Activated effector memory CD4-positive, alpha-beta T cell treated with Interleukin-2 at 50 U/mL for 16 hours (primary cell): ENCODE data around the gene TCL1A.

ENCODE experiments used
- DNase-seq: peaks from one replicate; pipeline ENCODE4 v3.0.0-alpha.2; 2020

The TCL1A gene

DNA sequence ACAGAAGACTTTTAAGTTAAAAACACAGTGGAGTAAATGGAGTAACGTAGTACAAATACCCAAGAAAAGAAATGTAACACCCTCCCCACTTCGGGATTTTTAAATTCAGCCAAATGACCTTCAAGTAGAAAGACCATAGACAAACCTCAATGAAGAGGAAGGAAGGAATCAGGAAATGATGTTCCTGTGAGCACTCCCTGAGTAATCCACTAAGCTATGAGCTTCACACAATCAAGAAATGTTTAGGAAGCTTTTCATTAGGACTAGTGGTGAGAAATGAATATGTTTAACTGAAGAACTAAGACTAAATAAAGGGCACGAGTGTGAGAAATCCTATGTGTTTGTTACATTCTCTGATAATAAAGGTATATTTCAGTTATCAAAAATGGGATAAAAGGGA is 10.1 kb downstream of the TCL1A start:
- no peak for DNase-seq

DNA sequence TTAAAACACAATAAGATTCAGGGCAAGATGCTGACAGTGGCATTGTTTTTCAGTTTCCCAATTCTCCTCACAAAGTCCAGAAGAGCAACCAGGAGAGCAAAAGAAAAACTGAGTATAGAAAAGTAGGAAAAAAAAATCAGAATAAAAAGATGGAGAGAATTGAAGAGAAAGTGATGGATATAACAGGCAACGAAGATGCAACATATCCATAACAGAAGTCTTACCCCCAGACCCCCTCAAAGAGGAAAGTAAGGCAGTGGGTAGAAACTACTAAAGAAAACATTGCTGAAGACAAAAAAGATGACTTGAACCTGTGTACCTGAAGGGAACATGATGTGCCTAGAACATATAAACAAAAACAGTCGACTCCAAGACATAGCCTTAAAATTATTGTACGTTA is 10.6 kb downstream of the TCL1A start:
- no peak for DNase-seq

DNA sequence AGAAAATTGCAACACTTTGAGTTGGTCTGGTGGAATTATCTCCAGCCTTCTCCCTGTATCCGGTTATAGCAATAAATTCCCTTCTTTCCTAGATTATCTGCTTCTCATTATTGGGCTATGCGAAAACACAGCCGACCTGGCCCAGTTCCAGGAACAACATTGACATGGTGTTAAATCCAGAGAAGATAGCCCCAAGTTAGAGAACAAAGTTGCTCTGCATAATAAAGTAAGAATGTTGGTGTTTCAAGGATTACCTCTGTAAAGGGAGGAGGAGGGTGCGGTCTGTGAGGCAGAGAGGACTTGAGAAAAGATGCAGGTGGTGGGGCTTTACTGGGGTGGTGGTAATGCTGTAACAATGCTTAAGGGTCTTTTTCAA is 12.1 kb downstream of the TCL1A start:
- no peak for DNase-seq

DNA sequence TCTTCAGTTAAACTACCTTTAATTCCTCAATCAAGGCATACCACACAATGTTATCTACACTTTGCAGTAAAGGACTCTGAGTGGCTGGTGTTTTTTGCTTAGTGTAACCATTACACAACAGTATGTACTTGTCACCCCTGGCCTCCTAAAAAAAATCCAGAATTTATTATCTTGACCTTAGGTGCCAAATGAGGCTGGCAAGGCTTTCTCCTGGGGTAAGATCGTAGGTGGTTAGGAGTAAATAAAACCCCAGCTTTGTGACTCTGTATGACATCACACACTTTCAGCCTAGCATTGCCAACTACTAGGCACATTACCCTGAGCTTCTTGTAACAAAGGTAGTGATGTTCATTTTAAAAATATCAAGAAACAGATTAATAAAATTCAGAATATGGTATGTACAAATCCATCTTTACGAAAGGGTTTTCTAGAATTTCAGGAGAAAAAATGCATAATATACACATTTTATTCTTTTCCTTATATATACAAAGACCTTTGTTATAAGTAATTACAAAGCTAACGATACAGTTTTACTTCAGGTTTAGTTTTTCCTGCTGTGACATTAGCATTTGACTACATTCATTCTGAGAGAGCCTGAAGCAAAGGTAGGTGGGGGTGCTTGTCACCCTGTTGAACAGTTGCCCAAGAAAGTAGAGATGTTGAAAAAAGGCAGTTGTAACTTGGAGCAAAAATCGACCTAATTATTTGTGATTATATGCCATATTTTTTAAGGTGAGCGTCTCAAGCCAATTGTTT is 13.5 kb downstream of the TCL1A start:
- no peak for DNase-seq

DNA sequence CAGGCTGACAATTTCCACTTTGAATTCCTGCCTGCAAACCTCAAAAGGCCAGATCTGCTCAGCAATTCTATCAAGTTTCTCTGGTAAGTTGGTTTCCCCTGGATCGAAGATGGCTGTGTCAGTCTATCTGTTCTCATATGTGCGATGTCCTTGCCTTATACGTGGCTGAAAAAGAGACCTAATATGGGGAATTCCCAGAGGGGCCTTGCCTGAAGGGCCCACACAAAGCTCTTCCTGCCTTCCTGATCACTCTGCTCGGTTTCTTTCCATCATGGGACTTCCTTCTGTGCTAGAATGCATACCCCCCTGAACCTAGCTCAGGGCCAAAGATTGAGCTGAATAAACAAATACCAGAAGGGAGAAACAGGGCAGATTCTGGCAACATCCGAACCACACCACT is 14.5 kb downstream of the TCL1A start:
- DNase-seq = no peak

DNA sequence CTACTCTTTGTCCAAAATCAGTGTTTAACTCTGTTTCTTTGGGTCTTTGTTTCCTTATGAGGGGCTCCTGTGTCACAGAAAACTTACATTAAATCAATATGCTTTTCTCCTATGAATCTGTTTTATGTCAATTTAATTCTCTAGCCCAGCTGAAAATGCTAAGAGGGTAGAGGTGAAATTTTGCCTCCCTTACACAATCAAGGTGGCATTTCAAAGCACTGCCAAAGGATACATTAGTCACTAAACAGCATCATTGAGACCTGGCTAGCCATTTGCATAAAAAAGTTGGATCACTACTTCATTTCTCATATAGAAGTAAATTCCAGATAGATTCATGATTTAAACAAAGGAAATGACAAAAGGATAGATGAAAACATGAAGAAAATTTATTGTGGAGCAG is 15.6 kb downstream of the TCL1A start:
- no peak for DNase-seq

DNA sequence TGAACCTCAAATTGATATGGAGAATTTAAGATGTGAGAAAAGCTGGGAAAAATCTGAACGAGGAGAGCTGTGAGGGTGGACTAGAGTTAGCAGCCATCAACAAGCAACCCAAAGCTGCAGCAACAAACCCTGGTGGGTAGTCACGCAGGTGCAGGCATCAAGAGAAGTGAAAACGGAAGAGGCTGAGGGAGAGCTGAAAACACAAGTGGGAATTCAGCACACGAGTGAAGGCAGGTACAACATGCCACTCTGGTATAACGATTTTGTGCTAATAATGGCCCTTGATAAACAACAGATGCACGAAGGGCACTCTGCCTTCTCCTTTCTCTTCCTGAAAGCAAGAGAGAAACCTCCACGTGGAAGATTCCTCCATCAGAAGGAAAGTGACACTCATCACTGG is 16.2 kb downstream of the TCL1A start:
- DNase-seq = no peak

DNA sequence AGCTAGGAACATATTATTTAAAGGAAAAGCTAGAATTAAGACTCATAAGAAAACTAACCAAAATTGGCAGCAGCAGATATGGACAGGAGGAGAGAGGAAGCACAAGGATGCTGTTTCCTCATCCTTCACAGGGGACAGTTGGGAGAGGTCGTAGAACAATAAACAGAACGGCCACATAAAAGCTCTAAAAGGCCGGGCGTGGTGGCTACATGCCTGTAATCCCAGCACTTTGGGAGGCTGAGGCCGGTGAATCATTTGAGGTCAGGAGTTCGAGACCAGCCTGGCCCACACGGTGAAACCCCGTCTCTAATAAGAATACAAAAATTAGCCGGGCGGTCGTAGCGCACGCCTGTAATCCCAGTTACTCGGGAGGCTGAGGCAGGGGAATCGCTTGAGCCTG is 17.2 kb downstream of the TCL1A start:
- no peak for DNase-seq

DNA sequence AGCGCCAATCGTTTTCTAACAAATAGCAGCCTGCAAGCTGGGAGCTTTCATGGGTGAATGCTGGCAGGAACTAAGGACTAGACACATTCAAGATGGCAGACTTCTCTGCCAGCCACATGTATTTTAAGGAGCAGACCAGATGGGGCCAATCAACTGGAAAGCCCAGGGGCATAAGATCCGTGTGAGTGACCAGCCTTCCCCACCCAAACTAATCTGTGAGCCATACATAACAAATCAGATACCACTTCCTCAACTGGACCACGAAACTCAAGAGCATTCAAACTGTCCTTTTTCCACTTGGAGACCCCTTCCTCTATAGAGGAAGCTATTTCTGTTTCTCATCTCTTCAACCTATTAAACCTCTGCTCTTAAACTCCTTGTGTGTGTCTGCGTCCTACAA is 18.0 kb downstream of the TCL1A start:
- no peak for DNase-seq

DNA sequence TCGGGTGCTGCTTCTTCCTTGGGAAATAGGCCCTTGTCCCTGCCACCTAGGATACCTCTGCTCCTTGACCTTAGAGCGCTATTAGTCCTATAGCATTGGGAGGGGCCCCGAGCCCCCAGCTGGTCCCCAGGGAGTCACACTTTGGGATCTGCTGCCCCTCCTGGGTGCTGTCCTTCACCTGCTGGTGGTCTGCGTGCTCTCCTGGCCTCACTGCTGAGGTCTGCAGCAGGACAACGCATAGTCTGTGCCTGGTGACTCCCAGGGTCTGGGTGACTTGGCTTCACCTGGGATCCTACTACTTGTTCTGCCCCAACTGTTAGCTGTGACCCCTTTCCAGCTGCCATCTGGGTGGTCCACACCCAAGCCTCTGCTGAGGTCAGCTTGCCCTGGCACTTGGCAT is 18.9 kb downstream of the TCL1A start:
- DNase-seq = no peak

DNA sequence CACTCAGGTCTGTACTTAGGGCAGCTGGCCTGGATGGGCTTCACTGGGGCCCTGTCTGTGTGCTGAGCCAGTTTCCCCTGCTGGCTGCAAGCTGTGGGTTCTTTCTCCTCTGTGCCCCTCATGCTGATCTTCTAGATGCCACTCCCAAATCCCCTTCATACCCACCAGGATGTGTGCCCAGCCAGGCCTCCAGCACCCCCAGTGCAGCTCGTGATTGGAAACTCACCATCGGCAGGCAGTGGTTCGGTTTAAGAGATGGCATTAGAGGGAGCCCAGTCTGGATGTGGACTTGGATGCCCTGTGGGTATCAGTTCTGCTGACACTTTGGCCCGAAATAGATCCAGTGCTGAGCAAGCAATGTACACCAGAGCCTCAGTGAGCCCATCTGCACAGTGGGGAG is 21.8 kb downstream of the TCL1A start:
- DNase-seq = no peak

DNA sequence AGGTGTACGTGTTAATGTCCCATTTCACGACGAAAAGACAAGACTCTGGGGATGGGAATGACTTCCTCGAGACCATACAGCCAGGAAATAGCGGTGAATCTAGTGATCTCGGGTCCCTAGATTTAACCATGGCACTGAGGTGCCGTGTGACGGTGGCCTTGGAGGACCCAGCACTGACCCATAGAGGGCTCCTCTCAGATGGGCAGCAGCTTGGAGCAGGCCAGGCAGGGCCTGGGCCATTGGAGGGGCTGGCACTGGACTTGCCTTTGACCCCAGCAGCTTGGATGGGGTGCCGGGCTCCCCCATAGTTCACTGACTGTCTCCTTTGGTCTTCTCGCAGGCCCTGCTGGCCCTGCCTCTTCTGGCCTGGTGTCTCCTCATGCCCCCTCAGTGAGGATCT is 22.3 kb downstream of the TCL1A start:
- DNase-seq = no peak

DNA sequence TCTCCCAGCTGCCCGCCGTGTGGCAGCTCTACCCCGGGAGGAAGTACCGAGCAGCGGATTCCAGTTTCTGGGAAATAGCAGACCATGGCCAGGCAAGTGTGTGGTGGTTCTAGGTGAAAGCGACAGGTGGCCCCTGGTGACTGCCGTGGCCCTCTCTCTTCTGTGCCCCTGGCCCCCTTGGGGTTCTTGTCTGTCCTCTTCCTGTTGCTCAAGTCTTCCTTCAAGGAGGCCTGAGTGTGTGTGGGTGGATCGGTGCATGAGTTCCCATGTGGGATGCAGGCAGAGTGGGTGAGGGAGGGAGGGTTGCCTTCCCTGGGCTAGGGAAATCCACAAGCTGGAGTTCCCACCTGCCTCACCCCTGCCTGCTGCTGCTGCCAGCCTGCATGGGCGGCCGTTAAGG is 23.1 kb downstream of the TCL1A start:
- no peak for DNase-seq

DNA sequence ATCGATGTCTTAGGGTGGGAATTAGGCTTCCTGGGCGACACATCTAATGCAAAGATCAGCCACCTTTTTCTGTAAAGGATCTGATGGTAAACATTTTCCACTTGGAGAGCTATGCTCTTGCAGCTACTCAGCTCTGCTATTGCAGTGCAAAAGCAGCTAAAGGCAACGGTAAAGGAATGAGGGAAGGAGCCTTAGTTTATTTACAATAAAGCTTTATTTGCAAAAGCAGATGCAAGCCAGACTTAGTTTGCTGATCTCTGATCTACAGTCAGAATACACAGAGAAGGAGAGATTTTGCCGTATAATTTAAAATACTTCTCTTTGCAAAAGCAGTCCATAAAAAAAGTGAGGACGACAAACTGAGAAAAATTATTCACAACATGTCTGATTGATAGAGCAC is 24.5 kb downstream of the TCL1A start:
- no peak for DNase-seq

DNA sequence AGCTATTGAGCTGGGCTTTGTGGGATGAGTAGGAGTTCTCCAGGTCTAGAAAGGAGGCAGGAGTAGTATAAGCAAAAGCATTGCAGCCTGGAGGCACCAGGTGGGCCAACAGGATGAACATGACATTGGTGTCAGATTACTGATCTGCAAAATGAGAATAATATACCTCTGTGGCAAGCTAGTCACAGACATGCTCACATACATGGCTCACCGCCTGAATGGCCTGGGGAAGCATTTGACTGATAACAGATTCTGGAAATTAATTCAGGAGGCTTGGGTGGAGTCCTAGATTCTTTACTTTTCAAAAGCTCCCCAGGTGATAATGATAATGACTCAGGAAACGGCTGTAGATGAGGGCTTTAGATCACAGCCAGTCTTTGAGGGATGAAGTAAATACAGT is 27.0 kb downstream of the TCL1A start:
- no peak for DNase-seq

DNA sequence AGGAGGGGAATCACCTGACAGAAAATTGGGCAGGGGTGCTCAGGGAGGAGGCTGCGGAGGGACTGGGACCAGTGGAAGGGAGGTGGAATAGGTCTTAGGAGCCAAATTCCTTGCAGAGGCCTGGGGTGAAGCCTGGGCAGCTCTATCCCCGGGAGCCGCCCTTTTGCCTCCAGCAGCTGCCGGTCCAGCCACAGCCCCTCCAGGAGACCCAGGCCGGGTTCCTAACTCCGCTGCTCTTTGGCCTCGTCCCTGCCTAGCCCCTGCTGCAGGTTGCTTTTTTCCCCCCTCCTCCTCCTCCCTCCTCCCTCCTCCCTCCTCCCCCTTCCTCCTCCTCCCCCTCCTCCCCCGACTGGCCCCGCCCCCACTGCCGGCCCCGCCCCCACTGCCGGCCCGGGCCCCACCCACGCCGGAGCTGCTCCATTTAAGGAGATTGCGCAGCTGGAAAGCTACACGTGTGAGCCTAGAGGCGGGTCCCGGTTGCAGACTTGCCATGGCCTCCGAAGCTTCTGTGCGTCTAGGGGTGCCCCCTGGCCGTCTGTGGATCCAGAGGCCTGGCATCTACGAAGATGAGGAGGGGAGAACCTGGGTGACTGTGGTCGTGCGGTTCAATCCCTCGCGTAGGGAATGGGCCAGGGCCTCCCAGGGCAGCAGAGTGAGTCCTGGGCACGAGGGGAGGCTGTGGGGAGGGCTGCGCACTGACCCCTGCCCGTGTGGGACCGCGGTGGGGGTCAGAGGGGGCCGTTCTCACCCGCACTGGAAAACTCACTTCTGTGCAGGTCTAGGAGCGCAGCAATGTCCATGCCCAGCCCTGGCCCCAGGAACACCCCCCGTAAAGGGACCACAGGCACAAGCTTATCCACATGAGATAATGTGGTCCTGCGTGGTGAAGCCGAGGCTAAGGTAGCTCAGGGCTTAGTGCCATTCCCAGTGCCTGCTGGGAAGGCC is 27.7 kb downstream of the TCL1A start, which contains the start of gene TCL1B:
TSS of gene TCL1B (plus strand) at position 449 of the 945 bp plus-strand sequence. CDS start at position 491, 42 bp downstream.
- no peak for DNase-seq

DNA sequence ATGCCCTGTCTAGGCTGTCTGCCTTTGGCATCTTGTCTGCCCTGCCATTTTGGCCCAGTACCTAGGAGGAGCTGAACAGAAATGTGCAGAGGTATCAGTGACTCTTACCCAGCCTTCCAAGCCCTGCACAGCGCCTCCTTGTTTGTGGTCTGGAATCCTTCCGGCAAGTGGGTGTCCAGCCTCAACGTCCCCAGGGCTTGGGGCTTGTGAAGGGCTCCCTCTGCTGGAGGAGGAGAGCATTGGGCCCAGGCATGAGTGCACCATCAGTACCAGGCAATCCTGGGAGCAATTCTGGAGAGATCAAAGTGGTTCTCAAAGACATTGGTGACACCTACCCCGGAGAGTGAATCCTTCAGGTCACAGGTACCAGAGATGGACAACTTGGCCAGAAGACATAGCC is 30.1 kb downstream of the TCL1A start:
- DNase-seq = no peak

DNA sequence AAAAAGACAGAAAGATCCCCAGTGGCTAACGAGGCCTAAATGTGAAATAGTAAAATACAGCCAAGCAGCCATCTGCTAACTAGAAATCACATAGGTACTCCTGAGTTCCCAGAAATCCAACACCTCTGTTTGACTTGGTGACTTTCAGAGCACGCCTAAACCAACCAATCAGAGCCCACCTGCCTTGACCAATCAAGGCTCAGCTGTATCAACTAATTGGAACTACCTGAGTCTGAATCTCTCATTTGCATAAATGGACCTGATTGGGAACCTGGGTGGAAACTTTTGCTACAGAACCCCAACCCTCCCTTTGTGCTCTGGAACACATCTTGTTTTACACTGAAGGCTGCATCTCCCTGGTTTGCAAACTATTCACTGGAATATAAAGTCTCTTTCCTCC is 32.8 kb downstream of the TCL1A start:
- DNase-seq = no peak

DNA sequence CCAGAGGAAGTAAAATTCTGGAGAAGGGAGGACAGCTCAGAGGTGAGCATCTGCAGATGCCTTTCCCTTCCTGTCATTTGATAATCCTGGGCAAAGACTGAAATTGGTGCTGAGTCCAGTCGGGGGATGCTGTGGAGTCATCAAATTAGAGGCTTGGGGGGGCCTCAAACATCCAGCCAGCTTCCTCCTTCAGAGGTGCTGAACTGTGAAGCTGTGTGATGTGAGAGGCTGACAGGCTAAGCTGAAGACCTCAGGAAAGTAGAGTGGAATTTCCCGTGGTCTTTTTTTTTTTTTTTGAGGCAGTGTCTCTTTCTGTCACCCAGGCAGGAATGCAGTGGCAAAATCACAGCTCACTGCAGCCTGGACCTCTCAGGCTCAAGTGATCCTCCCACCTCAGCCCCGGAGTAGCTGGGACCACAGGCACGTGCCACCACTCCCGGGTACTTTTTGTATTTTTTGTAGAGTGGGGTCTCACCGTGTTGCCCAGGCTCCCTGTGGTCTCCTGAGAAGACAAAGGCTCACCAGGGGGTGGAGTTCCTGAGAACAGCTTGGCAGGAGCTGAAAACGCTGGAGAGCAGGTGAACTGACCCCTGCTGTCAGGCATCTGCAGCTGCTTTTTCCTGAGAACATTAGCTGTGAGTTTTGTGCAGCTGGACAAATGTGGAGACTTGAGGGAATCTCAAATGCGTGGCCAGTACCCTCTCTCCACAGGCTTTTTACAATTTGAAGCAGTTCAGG is 33.8 kb downstream of the TCL1A start:
- no peak for DNase-seq

DNA sequence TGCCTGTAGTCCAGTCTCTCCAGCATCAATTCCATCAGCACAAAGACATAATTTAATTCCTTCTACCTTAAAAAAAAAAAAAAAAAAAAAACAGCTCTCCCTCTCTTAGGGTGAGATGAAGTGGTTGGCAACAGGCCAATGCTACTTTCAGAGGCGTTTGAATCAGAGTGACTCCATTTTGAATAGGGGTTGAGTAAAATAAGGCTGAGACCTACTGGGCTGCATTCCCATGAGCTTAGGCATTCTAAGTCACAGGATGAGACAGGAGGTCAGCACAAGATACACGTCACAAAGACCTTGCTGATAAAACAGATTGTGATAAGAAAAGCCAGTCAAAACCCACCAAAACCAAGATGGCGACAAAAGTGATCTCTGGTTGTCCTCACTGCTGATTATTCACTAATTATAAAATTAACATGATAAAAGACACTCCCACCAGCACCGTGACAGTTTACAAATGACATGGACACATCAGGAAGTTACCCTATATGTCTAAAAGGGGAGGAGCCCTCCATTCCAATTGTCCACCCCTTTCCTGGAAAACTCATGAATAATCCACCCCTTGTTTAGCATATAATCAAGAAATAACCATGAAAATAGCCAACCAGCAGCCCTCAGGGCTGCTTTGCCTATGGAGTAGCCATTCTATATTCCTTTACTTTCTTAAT is 34.6 kb downstream of the TCL1A start:
- no peak for DNase-seq

DNA sequence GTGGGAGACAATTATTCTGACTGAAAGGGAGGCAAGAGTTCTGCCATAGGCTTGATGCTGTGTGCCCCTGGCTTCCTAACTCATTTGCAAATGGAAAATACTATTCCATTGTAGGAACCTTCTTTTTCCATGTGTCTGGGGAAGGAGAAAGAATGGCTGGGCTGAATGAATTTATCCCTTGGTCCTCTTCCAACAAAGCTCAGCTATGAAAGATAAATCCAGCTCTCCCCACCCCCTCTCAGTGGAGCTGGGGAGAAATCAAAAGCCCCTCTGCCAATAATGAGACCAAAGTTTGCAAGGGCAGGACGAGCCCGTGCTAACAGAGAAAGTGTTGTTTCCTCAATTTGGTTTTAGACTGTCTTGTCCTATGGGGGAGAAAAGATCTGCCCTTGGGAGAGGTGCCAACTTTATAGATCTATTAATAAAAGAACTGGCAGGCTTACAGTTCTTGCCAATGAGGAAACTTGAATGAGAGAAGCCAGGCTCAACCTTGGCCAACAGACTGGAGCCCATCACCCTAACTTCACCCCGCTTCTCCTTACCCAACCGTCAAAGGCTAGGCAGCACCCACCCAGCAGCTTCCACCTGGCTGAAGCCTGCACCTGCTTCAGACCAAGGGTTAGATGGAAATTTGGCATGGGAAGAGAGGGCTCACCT is 36.6 kb downstream of the TCL1A start:
- DNase-seq = no peak

DNA sequence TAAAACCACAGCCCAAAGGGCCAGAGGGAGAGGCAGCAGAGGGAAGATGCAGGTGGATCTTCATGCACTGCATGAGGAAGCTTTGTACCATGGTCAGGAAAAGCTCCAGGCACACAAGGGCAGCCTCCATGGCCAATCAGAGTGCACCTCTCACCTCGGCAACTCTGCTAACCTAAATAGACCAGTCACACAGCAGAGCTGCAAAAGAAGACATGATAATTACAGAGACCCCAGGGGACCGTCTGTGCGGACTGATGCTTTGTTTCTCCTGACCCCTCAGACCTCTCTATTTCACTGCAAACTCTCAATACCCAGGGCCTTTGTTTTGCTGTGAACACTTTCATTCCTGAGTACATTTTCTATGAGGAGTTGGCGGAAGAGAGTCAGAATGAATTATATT is 38.4 kb downstream of the TCL1A start:
- DNase-seq = no peak
